Right lobe of liver (tissue), 6 donors: ENCODE data around the gene TADA2A. TPM values are rescaled to one million over a fixed set of nuclear protein-coding genes. Genes with fewer than 3 reads are reported as not detected.

Source experiments
- ATAC-seq, 4 donors: fragments of 200-7000 bp; cut with Tn5 transposase; one replicate each; pipeline ENCODE4 v1.9.1; 2020; ENCODE audit warnings: mild to moderate bottlenecking in 4 of 4, moderate library complexity in 4 of 4
- DNase-seq, 3 donors: peaks; one replicate each; pipeline ENCODE4 v3.0.0-alpha.2; 2020
- H3K27ac ChIP-seq, 3 donors: fragments of 200-600 bp; one replicate each; pipeline ENCODE4 v1.8.0; 2022
- H3K27me3 ChIP-seq, 2 donors: fragments of 200-600 bp; one replicate each; pipeline ENCODE4 v1.8.0; 2022
- H3K36me3 ChIP-seq, 4 donors: fragments of 200-600 bp; sonication (generic) in 1 of 4; one replicate each; pipeline versions ENCODE4 v1.5.1 to v1.8.0; 2017 to 2022; ENCODE audit warnings: control low read depth in 1 of 4
- H3K4me1 ChIP-seq, 4 donors: fragments of 200-600 bp; sonication (generic) in 1 of 4; one replicate each; pipeline versions ENCODE4 v1.5.1 to v1.8.0; 2017 to 2022; ENCODE audit warnings: control low read depth in 1 of 4
- H3K4me3 ChIP-seq, 3 donors: fragments of 200-600 bp; one replicate each; pipeline ENCODE4 v1.8.0; 2022
- H3K9me3 ChIP-seq, 4 donors: fragments of 200-600 bp; sonication (generic) in 1 of 4; one replicate each; pipeline versions ENCODE4 v1.5.1 to v1.8.0; 2017 to 2022; ENCODE audit warnings: control low read depth in 1 of 4
- POLR2A ChIP-seq: fragments of 450-650 bp; IDR thresholded peaks from one replicate; pipeline ENCODE4 v1.6.1; 2017; ENCODE audit warnings: antibody characterized with exemption, mild to moderate bottlenecking
- WGBS: methylation state at CpG from one replicate; pipeline ENCODE4 v1.1.6; 2018; ENCODE audit warnings: low coverage, low lambda C conversion rate; ENCODE audit not compliant: insufficient coverage; ENCODE audit errors: missing lambda C conversion rate; 5-methylcytosine and 5-hydroxymethylcytosine counted together
- intact Hi-C, 2 donors: fragments of 100-400 bp; cut with DNase I; formaldehyde crosslinking; loops; one replicate each; pipeline versions ENCODE4 v1.11.2 to v1.14.1; 2022
- total RNA-seq, 6 experiments: library from RNA; depleted of rRNA in 2 of 6; stranded (reverse); fragments of >200 nt in 2 of 6; fragmentation: NEBNext Ultra II Directional in 3 of 6; extraction: Animal tissue kit (Norgen Biotek cat#: 25700) in 3 of 6; gene quantifications; one replicate each; pipeline versions ENCODE4 v1.1.0 to v1.2.4, GENCODE V29; 2016 to 2023
- TF ChIP-seq, protein P1 (sequence below), 4 donors: fragments of 200-600 bp in 3 of 4; fragments of 450-650 bp in 1 of 4; IDR thresholded peaks; one replicate each; pipeline versions ENCODE4 v1.5.1 to v1.8.0; 2016 to 2022; ENCODE audit warnings: antibody characterized with exemption in 4 of 4, mild to moderate bottlenecking in 2 of 4
- donor health status: DM: no; HTN: yes; CAD: no.
- donor health status: DM: no; HTN: no; CAD: no.
- donor health status: DM: no; HTN: no; CAD: no.
- donor health status: DM: no; HTN: yes; CAD: no.
- donor health status: DM: no; HTN: yes; CAD: no.

The TADA2A gene
- total RNA-seq, 6 experiments from 2014 or later: 5.2 to 9.6 (median 7.4) TPM

DNA sequence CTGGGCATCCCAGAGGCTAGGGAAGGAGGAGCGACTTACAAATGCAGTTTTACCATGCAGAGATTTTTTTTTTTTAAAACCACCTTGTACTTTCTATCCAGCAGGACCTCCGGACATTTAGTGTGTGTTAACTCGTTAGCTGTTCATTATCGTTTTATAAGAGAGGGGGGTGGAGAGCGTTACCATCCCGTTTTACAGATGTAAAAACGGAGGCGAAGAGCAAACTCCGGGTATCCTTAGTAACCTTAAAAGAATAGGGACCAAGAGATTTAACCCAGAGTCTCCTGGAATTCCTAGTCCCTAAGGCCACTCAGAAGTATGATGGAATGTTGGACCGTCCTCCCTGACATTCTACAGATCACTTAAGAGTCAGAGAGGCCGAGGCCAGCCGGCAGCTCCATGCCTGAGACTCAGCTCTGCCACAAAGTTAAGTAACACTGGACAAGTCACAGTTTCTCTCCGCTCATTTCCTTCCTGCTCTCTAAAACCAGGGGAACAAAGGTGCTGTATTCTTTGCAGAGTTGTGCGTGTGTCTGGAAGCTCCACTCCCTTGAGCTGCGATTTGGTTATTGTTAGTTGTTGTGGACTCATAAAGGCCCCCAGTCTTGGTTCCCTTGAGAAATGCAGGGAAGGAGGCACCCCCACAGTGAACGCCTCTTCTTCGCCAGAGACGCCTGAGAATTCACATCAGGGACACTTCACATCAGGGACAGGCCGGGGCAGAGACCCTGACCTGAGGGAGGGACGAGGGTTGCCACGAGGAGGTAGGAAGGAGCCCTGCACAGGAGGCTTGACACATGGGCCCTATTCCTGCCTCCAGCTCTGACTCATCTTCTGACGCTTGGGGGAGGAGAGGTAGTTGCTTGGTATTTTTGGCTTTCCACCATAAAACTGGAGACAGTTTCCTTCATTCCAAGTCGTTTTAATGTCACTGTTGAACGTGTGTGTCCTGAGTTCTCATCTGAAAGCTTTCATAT lies 84.2 kb downstream of the TADA2A start:
- 13% methylated on average over 16 of the region's 24 CpGs for WGBS
- DNase-seq (no peak), ATAC-seq (peak in 2 of 4 donors; percentile 21 to 37)
- Histone ChIP-seq H3K4me3 (peak overlapping the region; percentile 71 to 83 (median 83)), H3K4me1 (peaks cover 0 to 43% (median 10%) of the 10 kb centered on the region in 4 donors), H3K9me3 (no peaks in the 10 kb centered on the region), H3K27ac (peak overlapping the region; percentile 49 to 73 (median 63)), H3K27me3 (no peaks in the 10 kb centered on the region), H3K36me3 (no peaks in the 10 kb centered on the region)
- intact Hi-C loops: no loop called here
- TF ChIP-seq POLR2A: peak; percentile 9
- TF ChIP-seq, protein P1, sequence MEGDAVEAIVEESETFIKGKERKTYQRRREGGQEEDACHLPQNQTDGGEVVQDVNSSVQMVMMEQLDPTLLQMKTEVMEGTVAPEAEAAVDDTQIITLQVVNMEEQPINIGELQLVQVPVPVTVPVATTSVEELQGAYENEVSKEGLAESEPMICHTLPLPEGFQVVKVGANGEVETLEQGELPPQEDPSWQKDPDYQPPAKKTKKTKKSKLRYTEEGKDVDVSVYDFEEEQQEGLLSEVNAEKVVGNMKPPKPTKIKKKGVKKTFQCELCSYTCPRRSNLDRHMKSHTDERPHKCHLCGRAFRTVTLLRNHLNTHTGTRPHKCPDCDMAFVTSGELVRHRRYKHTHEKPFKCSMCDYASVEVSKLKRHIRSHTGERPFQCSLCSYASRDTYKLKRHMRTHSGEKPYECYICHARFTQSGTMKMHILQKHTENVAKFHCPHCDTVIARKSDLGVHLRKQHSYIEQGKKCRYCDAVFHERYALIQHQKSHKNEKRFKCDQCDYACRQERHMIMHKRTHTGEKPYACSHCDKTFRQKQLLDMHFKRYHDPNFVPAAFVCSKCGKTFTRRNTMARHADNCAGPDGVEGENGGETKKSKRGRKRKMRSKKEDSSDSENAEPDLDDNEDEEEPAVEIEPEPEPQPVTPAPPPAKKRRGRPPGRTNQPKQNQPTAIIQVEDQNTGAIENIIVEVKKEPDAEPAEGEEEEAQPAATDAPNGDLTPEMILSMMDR (IDR thresholded peaks at IDR 0.05): no peak

DNA sequence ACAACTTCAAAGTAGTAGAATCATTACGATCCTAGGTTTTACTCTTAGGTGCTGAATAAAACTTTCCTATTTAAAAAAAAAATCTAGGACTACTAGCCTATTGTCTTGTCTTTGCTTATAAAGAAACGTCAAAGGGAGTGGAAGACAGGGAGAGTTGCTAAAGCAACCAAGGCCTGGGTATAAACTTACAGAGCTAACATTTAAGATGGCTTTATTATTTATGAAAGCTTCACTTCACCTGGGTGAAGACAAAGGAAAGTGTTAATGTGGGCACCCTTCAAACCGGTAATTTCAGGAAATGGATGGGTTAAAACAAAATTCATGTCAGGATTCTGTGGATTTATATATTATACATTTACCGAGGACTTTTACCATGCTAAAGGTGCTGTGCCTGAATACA lies 85.5 kb downstream of the TADA2A start:
- Histone ChIP-seq H3K9me3 (no peaks in the 10 kb centered on the region), H3K27ac (peak overlapping the region in 2 of 3 donors; percentile 8 to 45), H3K4me1 (peaks cover 0 to 43% (median 10%) of the 10 kb centered on the region in 4 donors), H3K36me3 (no peaks in the 10 kb centered on the region), H3K27me3 (no peaks in the 10 kb centered on the region), H3K4me3 (no peak overlapping the region)
- DNase-seq (no peak), ATAC-seq (no peak)
- intact Hi-C loops: no loop called here
- TF ChIP-seq POLR2A: no peak
- TF ChIP-seq, protein P1 (IDR thresholded peaks at IDR 0.05): no peak
- WGBS: 15% methylated on average over 4 of the region's 4 CpGs

DNA sequence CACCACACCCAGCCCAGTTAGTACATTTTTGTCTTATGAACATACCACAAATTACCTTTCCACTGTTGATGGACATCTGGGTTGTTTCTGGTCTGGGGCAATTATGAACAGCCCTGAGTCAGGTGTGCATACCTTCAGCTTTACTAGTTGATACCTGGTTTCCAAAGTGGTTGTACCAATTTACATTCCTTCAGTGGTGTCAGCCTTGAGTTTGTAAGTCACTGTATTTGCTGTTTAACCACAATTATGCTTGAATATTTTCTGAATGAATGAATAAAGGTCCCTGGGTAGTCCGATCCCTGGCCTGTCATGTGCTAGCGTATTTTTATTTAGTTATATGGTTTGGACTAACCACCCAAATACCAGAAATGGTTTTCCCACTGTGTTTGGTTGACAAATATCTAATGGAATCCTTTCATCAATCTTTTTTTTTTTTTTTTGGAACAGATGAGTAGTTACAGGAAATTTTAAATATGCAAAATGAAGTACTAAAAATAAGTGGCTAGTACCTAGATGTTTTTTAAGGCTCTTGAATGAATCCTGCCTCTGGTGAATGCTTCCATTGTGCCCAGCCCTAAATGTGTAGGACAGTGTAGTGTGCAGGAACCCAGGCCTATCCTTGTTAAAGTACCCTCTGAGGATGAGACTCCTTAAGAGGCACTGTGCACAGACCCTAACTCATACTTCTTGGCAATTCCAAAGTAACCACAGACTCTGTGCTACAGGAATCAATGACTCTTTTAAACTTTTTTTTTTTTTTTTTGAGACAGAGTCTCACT lies 86.8 kb downstream of the TADA2A start:
- H3K9me3 ChIP-seq: no peaks in the 10 kb centered on the region
- WGBS: 93% methylated on average over 2 of the region's 2 CpGs
- ATAC-seq (no peak), DNase-seq (no peak)
- H3K4me1 ChIP-seq: peaks cover 0 to 35% (median 7%) of the 10 kb centered on the region in 4 donors
- no peaks in the 10 kb centered on the region for H3K27me3 ChIP-seq
- no peak overlapping the region for H3K4me3 ChIP-seq
- no peak overlapping the region for H3K27ac ChIP-seq
- no peaks in the 10 kb centered on the region for H3K36me3 ChIP-seq
- TF ChIP-seq, protein P1 (IDR thresholded peaks at IDR 0.05): no peak
- TF ChIP-seq POLR2A: no peak
- intact Hi-C loops: no loop called here

DNA sequence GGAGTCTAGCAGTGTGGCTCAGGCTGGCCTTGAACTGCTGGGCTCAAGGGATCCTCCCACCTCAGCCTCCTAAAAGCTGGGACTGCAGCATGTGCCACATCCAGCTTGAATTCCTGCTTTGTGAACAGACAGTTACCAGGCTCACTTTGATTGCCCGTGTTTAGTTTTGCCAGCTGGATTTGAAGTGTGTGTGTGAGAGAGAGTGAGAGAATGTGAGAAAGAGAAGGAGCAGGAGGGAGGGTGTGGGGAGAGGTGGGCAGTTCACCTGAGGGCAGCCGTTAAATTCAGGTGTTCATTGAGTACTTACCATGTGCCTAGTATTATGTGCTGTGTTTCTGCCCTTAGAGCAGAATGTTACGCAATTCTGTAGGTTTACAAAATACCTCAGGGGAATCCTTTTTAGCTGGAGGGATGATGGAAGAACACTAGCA lies 87.7 kb downstream of the TADA2A start:
- Histone ChIP-seq H3K27ac (no peak overlapping the region), H3K4me1 (peaks cover 0 to 34% (median 7%) of the 10 kb centered on the region in 4 donors), H3K27me3 (no peaks in the 10 kb centered on the region), H3K36me3 (no peaks in the 10 kb centered on the region), H3K9me3 (no peaks in the 10 kb centered on the region), H3K4me3 (no peak overlapping the region)
- ATAC-seq: peak in 1 of 4 donors; percentile 12
- TF ChIP-seq, protein P1 (IDR thresholded peaks at IDR 0.05): no peak
- TF ChIP-seq POLR2A: no peak
- intact Hi-C loops: no loop called here
- no peak for DNase-seq
- 46% methylated on average over 3 of the region's 3 CpGs for WGBS
